Liver (tissue), 9 donors: Measurements from ENCODE around the gene RMRP. TPM values are rescaled to one million over a fixed set of nuclear protein-coding genes. Genes with fewer than 3 reads are reported as not detected.
"Not testable (repeated sequence)": the region's sequence is repeated elsewhere in the genome, so short reads cannot be mapped to it uniquely, and the experiment has no call there.

Source experiments
- DNase-seq: peaks from one replicate; pipeline ENCODE4 v3.0.0-alpha.2; 2017; ENCODE audit warnings: low spot score
- H3K27ac ChIP-seq, 2 donors: one replicate each; pipeline ENCODE4 v1.7.0; 2013; ENCODE audit warnings: inconsistent platforms in 2 of 2, low read length in 2 of 2, control low read depth in 1 of 2, low read depth in 1 of 2, mild to moderate bottlenecking in 1 of 2
- H3K27me3 ChIP-seq, 4 donors: one replicate each; pipeline versions ENCODE4 v1.6.1 to v1.7.0; 2013; ENCODE audit warnings: low read length in 3 of 4, inconsistent platforms in 1 of 4, mild to moderate bottlenecking in 1 of 4, moderate library complexity in 1 of 4; ENCODE audit not compliant: control insufficient read depth in 4 of 4, insufficient read depth in 4 of 4
- H3K36me3 ChIP-seq, 4 donors: one replicate each; pipeline versions ENCODE4 v1.6.1 to v1.7.0; 2013; ENCODE audit warnings: low read length in 3 of 4, mild to moderate bottlenecking in 3 of 4, low read depth in 1 of 4, moderate library complexity in 1 of 4; ENCODE audit not compliant: control insufficient read depth in 4 of 4, insufficient read depth in 3 of 4
- H3K4me1 ChIP-seq, 4 donors: one replicate each; pipeline versions ENCODE4 v1.6.1 to v1.7.0; 2013; ENCODE audit warnings: low read length in 3 of 4, mild to moderate bottlenecking in 3 of 4, moderate library complexity in 1 of 4; ENCODE audit not compliant: control insufficient read depth in 4 of 4, insufficient read depth in 4 of 4
- H3K4me3 ChIP-seq, 3 donors: one replicate each; pipeline versions ENCODE4 v1.6.1 to v1.7.0; 2013; ENCODE audit warnings: low read length in 3 of 3, control low read depth in 1 of 3, low read depth in 1 of 3, mild to moderate bottlenecking in 1 of 3
- H3K9ac ChIP-seq, 2 donors: one replicate each; pipeline ENCODE4 v1.7.0; 2013; ENCODE audit warnings: low read length in 2 of 2, mild to moderate bottlenecking in 2 of 2, moderate library complexity in 2 of 2, control low read depth in 1 of 2, low read depth in 1 of 2
- H3K9me3 ChIP-seq, 4 donors: one replicate each; pipeline versions ENCODE4 v1.6.1 to v1.7.0; 2013; ENCODE audit warnings: low read length in 3 of 4; ENCODE audit not compliant: control insufficient read depth in 4 of 4
- ATF3 ChIP-seq: IDR thresholded peaks from 2 replicates; pipeline ENCODE4 v1.6.1; 2016; ENCODE audit warnings: antibody characterized with exemption
- FOXA1 ChIP-seq: IDR thresholded peaks from 2 replicates; pipeline ENCODE4 v1.6.1; 2016; ENCODE audit warnings: antibody characterized with exemption
- FOXA2 ChIP-seq: IDR thresholded peaks from 2 replicates; pipeline ENCODE4 v1.6.1; 2016; ENCODE audit warnings: antibody characterized with exemption
- GABPA ChIP-seq, 2 donors: IDR thresholded peaks in 1 of 2; conservative IDR thresholded peaks in 1 of 2; 2 replicates each; pipeline ENCODE4 v1.6.1; 2016; ENCODE audit warnings: antibody characterized with exemption in 2 of 2, mild to moderate bottlenecking in 1 of 2, moderate library complexity in 1 of 2
- HNF4A ChIP-seq, 2 donors: conservative IDR thresholded peaks; 2 replicates each; pipeline ENCODE4 v1.6.1; 2016; ENCODE audit warnings: antibody characterized with exemption in 2 of 2, mild to moderate bottlenecking in 2 of 2
- HNF4G ChIP-seq: IDR thresholded peaks from 2 replicates; pipeline ENCODE4 v1.6.1; 2016; ENCODE audit warnings: antibody characterized with exemption
- JUND ChIP-seq, 2 donors: IDR thresholded peaks; 2 replicates each; pipeline ENCODE4 v1.6.1; 2016; ENCODE audit warnings: antibody characterized with exemption in 2 of 2
- MAX ChIP-seq: IDR thresholded peaks from 2 replicates; pipeline ENCODE4 v1.6.1; 2016; ENCODE audit warnings: antibody characterized with exemption
- NR2F2 ChIP-seq: IDR thresholded peaks from 2 replicates; pipeline ENCODE4 v1.6.1; 2016; ENCODE audit warnings: antibody characterized with exemption
- RXRA ChIP-seq, 2 donors: IDR thresholded peaks; 2 replicates each; pipeline ENCODE4 v1.6.1; 2017 to 2018; ENCODE audit warnings: antibody characterized with exemption in 2 of 2, mild to moderate bottlenecking in 1 of 2
- SP1 ChIP-seq: IDR thresholded peaks from 2 replicates; pipeline ENCODE4 v1.6.1; 2018; ENCODE audit warnings: antibody characterized with exemption, mild to moderate bottlenecking
- YY1 ChIP-seq: IDR thresholded peaks from 2 replicates; pipeline ENCODE4 v1.6.1; 2016; ENCODE audit warnings: antibody characterized with exemption, mild to moderate bottlenecking
- ZBTB33 ChIP-seq: IDR thresholded peaks from 2 replicates; pipeline ENCODE4 v1.6.1; 2016; ENCODE audit warnings: antibody characterized with exemption
- WGBS: extraction: QIAGEN DNeasy Blood & Tissue Kit; methylation state at CpG from one replicate; pipeline ENCODE4 v1.1.7; 2013; 5-methylcytosine and 5-hydroxymethylcytosine counted together
- polyA plus RNA-seq, 2 donors: library from polyadenylated mRNA; stranded (reverse) in 1 of 2; unstranded in 1 of 2; fragments of 200-250 nt in 1 of 2; fragments of >200 nt in 1 of 2; fragmentation: Nextera tagmentation in 1 of 2; extraction: Ambion mirVana in 1 of 2; gene quantifications; one replicate each; pipeline versions ENCODE4 v1.2.1 to v1.2.3, GENCODE V29; 2013 to 2015
- total RNA-seq, 2 donors: library from RNA; depleted of rRNA; stranded (reverse); fragments of >200 nt; gene quantifications; one replicate each; pipeline ENCODE4 v1.2.3, GENCODE V29; 2014
- TF ChIP-seq, protein P1 (sequence below): fragments of 150-350 bp; IDR thresholded peaks from 2 replicates; pipeline ENCODE4 v1.5.1; 2017; ENCODE audit warnings: improper control_type of control experiment, low read depth, low read length; ENCODE audit not compliant: missing input control
- donor health status: healthy.
- donor health status: healthy.
- donor health status: healthy.
- donor health status: healthy.
- donor health status: healthy.

RMRP gene
- total and polyA plus RNA-seq, 4 donors = 5.3 to 67,037 (median 2,677) TPM

DNA sequence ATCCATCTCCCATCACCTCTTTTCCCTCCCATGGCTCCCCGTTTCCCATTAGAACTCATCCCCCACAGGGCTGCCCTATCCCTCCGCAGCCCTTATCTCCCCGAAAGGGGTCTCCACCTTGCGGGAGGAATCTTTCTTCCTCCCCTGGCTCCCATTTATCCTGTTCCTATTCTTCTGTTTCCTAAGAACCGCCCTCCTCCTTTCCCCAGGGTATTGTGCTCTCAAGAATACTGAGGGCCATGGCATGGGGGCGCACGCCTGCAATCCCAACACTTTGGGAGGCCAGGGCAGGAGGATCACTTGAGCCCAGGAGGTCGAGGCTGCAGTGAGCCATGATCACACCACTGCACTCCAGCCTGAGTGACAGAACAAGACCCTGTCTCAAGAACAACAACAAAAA lies 40.3 kb downstream of the RMRP start (continued):
- no peak for TF ChIP-seq NR2F2
- no peak for TF ChIP-seq SP1

- DNase-seq = no peak
- no peak overlapping the region for H3K27ac ChIP-seq
- H3K9ac ChIP-seq = no peak overlapping the region
- H3K36me3 ChIP-seq = no peaks in the 10 kb centered on the region
- H3K27me3 ChIP-seq = peaks cover 0 to 8% (median 0%) of the 10 kb centered on the region in 4 donors
- peaks cover 0 to 2% (median 0%) of the 10 kb centered on the region in 4 donors for H3K4me1 ChIP-seq
- 13% methylated on average over 51 of the region's 51 CpGs for WGBS
- TF ChIP-seq HNF4A (conservative IDR thresholded peaks at IDR 0.05) (no peak), YY1 (no peak)
- H3K9me3 ChIP-seq = no peaks in the 10 kb centered on the region
- H3K4me3 ChIP-seq = peak overlapping the region in 1 of 3 donors; percentile 37
Measured at GRCh38 chr9:35616681-35617459, 40.9 kb downstream of the RMRP start.

- no peaks in the 10 kb centered on the region for H3K36me3 ChIP-seq
- H3K9me3 ChIP-seq = no peaks in the 10 kb centered on the region
- WGBS = 78% methylated on average over 17 of the region's 17 CpGs
- H3K27ac ChIP-seq = no peak overlapping the region
- peaks cover 0 to 8% (median 0%) of the 10 kb centered on the region in 4 donors for H3K27me3 ChIP-seq
- DNase-seq = no peak
- H3K4me1 ChIP-seq = peaks cover 0 to 2% (median 0%) of the 10 kb centered on the region in 4 donors
- H3K9ac ChIP-seq = no peak overlapping the region
- no peak for TF ChIP-seq FOXA2
- no peak for TF ChIP-seq FOXA1
- TF ChIP-seq ZBTB33 = no peak
- no peak for TF ChIP-seq SP1
- TF ChIP-seq MAX = no peak
- TF ChIP-seq RXRA (IDR thresholded peaks at IDR 0.05) = no peak
- H3K4me3 ChIP-seq = no peak overlapping the region
Measured at GRCh38 chr9:35615981-35616680, 41.7 kb downstream of the RMRP start.

DNA sequence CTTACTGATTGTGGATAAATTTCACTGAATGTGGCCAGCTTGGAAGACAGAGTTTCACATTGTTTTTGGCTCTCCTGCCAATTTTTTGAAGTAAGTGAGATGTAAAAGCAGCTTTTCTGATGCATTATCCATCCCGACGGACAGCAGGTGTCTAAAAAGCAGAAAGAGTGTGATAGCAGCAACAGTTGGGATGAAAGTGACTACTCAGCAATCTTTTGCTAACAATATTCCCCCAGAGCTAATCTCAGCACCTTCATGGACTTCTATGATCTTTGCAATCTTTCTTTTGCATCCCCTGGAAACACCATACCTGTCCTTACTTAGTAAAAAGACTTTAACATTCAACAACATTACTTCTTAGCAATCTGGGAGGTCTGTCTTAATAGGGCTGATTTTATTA lies 45.0 kb downstream of the RMRP start:
- TF ChIP-seq MAX = no peak
- no peak for TF ChIP-seq ATF3
- no peak for TF ChIP-seq GABPA (IDR thresholded peaks at IDR 0.05 in 1 of 2, conservative IDR thresholded peaks at IDR 0.05 in 1 of 2)
- TF ChIP-seq FOXA1 = no peak
- TF ChIP-seq HNF4G = no peak
- no peak for TF ChIP-seq JUND (IDR thresholded peaks at IDR 0.05)
- TF ChIP-seq, protein P1, sequence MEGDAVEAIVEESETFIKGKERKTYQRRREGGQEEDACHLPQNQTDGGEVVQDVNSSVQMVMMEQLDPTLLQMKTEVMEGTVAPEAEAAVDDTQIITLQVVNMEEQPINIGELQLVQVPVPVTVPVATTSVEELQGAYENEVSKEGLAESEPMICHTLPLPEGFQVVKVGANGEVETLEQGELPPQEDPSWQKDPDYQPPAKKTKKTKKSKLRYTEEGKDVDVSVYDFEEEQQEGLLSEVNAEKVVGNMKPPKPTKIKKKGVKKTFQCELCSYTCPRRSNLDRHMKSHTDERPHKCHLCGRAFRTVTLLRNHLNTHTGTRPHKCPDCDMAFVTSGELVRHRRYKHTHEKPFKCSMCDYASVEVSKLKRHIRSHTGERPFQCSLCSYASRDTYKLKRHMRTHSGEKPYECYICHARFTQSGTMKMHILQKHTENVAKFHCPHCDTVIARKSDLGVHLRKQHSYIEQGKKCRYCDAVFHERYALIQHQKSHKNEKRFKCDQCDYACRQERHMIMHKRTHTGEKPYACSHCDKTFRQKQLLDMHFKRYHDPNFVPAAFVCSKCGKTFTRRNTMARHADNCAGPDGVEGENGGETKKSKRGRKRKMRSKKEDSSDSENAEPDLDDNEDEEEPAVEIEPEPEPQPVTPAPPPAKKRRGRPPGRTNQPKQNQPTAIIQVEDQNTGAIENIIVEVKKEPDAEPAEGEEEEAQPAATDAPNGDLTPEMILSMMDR = no peak
- no peak for TF ChIP-seq FOXA2
- DNase-seq = no peak
- Histone ChIP-seq H3K4me3 (no peak overlapping the region), H3K27me3 (peaks cover 0 to 3% (median 0%) of the 10 kb centered on the region in 4 donors), H3K9ac (no peak overlapping the region), H3K4me1 (peaks cover 0 to 2% (median 0%) of the 10 kb centered on the region in 4 donors), H3K36me3 (peaks cover 3 to 19% (median 8%) of the 10 kb centered on the region in 4 donors), H3K9me3 (no peaks in the 10 kb centered on the region), H3K27ac (no peak overlapping the region)
- 93% methylated on average over 2 of the region's 2 CpGs for WGBS

GRCh38 chr9:35612066-35612465 lies 45.8 kb downstream of the RMRP start:
- not testable (repeated sequence) for DNase-seq, H3K27ac ChIP-seq, H3K4me3 ChIP-seq, H3K27me3 ChIP-seq, H3K9me3 ChIP-seq, H3K9ac ChIP-seq, H3K4me1 ChIP-seq
- H3K36me3 ChIP-seq = peaks cover 3 to 19% (median 8%) of the 10 kb centered on the region in 4 donors
- WGBS = 92% methylated on average over 4 of the region's 4 CpGs
